Skeletal muscle tissue (tissue), 4 donors: ENCODE data around the gene NFYA. TPM values are rescaled to one million over a fixed set of nuclear protein-coding genes. Genes with fewer than 3 reads are reported as not detected.

Experiments used
- H3K27ac ChIP-seq: one replicate; pipeline ENCODE4 v1.7.0; 2013; ENCODE audit warnings: mild to moderate bottlenecking, low read depth, low read length, inconsistent platforms
- H3K27me3 ChIP-seq, 3 donors: one replicate each; pipeline ENCODE4 v1.7.0; 2013; ENCODE audit warnings: low read length in 3 of 3; ENCODE audit not compliant: control insufficient read depth in 3 of 3, insufficient read depth in 3 of 3
- H3K36me3 ChIP-seq, 3 donors: one replicate each; pipeline ENCODE4 v1.7.0; 2013; ENCODE audit warnings: low read length in 3 of 3; ENCODE audit not compliant: control insufficient read depth in 3 of 3, insufficient read depth in 3 of 3
- H3K4me1 ChIP-seq, 3 donors: one replicate each; pipeline ENCODE4 v1.7.0; 2013; ENCODE audit warnings: low read length in 3 of 3, mild to moderate bottlenecking in 3 of 3; ENCODE audit not compliant: control insufficient read depth in 3 of 3, insufficient read depth in 3 of 3
- H3K4me3 ChIP-seq, 3 donors: one replicate each; pipeline ENCODE4 v1.7.0; 2013; ENCODE audit warnings: low read length in 3 of 3
- H3K9ac ChIP-seq, 3 donors: one replicate each; pipeline ENCODE4 v1.7.0; 2013; ENCODE audit warnings: low read length in 3 of 3, mild to moderate bottlenecking in 3 of 3, moderate library complexity in 2 of 3, low read depth in 1 of 3
- H3K9me3 ChIP-seq, 3 donors: one replicate each; pipeline ENCODE4 v1.7.0; 2013; ENCODE audit warnings: low read length in 3 of 3; ENCODE audit not compliant: control insufficient read depth in 3 of 3
- total RNA-seq: library from RNA; depleted of rRNA; stranded (reverse); fragments of >200 nt; gene quantifications from one replicate; pipeline ENCODE4 v1.2.3, GENCODE V29; 2014
- donor health status: Osteomylitis.

The NFYA gene
- 17.2 TPM for total RNA-seq

DNA sequence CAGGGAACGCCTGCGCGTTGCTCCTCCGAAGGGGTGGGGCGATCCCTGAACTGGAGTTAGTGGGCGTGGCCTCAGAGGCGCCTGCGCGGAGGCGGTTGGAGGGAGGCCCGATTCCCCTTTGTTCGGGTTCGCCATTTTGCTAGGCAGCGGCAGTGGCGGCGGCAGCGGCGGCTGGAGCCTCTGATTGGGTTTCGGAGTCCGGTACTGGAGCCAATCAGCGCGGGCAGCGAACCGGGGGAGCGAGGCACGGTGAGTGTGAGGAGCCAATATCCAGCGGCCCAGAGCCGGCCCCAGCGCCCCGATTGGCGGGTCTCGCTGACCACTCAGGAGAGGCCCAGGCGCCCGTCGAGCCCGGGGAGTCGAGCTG lies at the start of gene NFYA:
NFYA (plus strand) TSS at position 139 of the 367 bp plus-strand sequence. CDS start 6,116 bp downstream, outside the sequence.
- Histone ChIP-seq H3K9ac (peak within 1 kb of the TSS; percentile 98 to 99 (median 99)), H3K4me1 (peaks cover 17 to 20% (median 17%) of the 10 kb centered on the region in 3 donors), H3K4me3 (peak within 1 kb of the TSS; percentile 86 to 91 (median 89)), H3K36me3 (peaks cover 0 to 9% (median 6%) of the 10 kb centered on the region in 3 donors), H3K9me3 (no peaks in the 10 kb centered on the region), H3K27ac (peak within 1 kb of the TSS; percentile 97), H3K27me3 (no peaks in the 10 kb centered on the region)

DNA sequence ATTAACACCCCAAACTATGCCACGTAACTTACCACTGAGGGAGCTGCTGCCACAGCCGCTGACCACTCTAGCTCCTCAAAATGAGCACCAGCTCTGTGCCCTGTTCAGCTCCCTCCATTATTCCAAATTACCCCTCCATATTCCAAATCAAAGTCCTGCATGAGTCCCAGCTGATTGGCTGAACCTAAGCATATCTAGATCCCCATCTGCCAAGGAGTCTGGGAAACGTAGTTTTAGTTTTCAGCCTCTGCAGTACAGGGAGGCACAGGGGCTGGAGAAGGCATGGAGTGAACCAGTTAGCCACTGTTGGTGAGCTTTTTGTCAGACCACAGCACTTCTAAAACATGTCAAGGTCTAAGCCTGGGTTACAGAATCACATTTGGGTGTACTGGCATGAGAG lies 49.7 kb upstream of the NFYA start:
- no peak overlapping the region for H3K4me3 ChIP-seq
- no peak overlapping the region for H3K27ac ChIP-seq
- H3K27me3 ChIP-seq: no peaks in the 10 kb centered on the region
- peaks cover 9 to 13% (median 11%) of the 10 kb centered on the region in 3 donors for H3K4me1 ChIP-seq
- H3K9me3 ChIP-seq: no peaks in the 10 kb centered on the region
- H3K36me3 ChIP-seq: peaks cover 0 to 4% (median 0%) of the 10 kb centered on the region in 3 donors
- H3K9ac ChIP-seq: no peak overlapping the region

DNA sequence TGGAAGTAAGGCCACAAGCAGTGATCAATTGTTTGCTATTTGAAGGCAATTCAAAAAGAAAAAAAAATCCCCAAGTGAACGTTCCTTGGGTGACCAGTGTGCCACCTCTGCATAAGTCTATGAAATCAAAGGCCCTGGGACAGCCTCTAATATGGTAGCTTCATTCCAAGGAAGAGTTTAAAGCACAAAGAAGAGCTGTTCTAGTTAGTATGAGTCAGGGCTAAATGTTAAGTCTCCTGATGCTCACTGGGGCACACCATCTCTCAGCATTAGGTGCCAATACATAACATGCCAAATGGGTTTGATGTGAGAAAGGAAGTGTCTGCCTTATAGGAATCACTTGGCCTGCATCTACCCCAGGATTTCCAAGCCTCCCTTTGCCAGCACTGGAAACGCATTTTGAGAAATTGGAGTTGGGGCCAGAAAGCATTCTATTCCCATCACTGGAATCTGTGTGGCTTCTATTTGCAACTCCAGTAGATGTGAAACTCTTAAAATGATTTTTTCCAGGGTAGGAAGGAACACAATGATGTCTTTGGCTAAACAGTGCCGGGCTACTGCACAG lies 46.7 kb upstream of the NFYA start:
- H3K27ac ChIP-seq: no peak overlapping the region
- H3K27me3 ChIP-seq: no peaks in the 10 kb centered on the region
- H3K4me3 ChIP-seq: no peak overlapping the region

DNA sequence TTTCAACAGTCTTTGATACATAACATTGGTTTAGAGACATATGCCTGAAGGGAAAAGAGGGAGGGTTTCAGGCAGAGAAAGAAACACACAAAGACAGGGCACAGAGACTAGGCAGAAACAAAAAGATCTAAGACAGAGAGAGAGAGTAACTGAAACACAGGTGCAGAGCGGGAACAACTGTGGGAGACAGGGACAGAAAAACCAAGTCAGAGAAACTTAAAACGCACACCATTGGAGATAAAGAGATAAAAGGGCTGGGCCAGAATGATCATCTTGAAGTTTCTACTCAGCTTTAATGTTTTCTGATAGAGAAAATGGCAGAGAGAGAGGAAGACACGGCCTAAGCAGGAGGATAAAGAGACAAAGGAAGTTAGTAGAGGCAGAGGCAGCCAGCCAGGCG lies 45.5 kb upstream of the NFYA start:
- H3K27ac ChIP-seq: peak overlapping the region; percentile 43
- no peaks in the 10 kb centered on the region for H3K27me3 ChIP-seq
- peak overlapping the region; percentile 73 to 86 (median 80) for H3K4me3 ChIP-seq
- H3K9ac ChIP-seq: peak overlapping the region; percentile 81 to 93 (median 84)
- no peaks in the 10 kb centered on the region for H3K9me3 ChIP-seq
- H3K4me1 ChIP-seq: peaks cover 16 to 19% (median 18%) of the 10 kb centered on the region in 3 donors
- H3K36me3 ChIP-seq: peaks cover 0 to 4% (median 0%) of the 10 kb centered on the region in 3 donors

More for the DNA sequence above, 46.7 kb upstream of the NFYA start:
- H3K36me3 ChIP-seq: peaks cover 0 to 4% (median 0%) of the 10 kb centered on the region in 3 donors
- H3K9ac ChIP-seq: no peak overlapping the region
- peaks cover 16 to 22% (median 19%) of the 10 kb centered on the region in 3 donors for H3K4me1 ChIP-seq
- no peaks in the 10 kb centered on the region for H3K9me3 ChIP-seq

- H3K27me3 ChIP-seq: no peaks in the 10 kb centered on the region
- peak overlapping the region; percentile 43 for H3K27ac ChIP-seq
These were observed 44.8 kb upstream of the NFYA start for GRCh38 chr6:41027799-41028560.

GRCh38 chr6:41028561-41029412 lies 44.0 kb upstream of the NFYA start:
- H3K9ac ChIP-seq: peak overlapping the region; percentile 78 to 93 (median 81)
- H3K36me3 ChIP-seq: peaks cover 0 to 4% (median 0%) of the 10 kb centered on the region in 3 donors
- H3K27me3 ChIP-seq: no peaks in the 10 kb centered on the region
- H3K4me3 ChIP-seq: peak overlapping the region; percentile 73 to 86 (median 80)
- peaks cover 16 to 19% (median 18%) of the 10 kb centered on the region in 3 donors for H3K4me1 ChIP-seq
- H3K9me3 ChIP-seq: no peaks in the 10 kb centered on the region
- H3K27ac ChIP-seq: peak overlapping the region; percentile 43

More at GRCh38 chr6:41027799-41028560, 44.8 kb upstream of the NFYA start:
- peaks cover 16 to 19% (median 18%) of the 10 kb centered on the region in 3 donors for H3K4me1 ChIP-seq
- peak overlapping the region; percentile 73 to 86 (median 80) for H3K4me3 ChIP-seq
- H3K9ac ChIP-seq: peak overlapping the region; percentile 81 to 93 (median 84)
- H3K9me3 ChIP-seq: no peaks in the 10 kb centered on the region
- peaks cover 0 to 4% (median 0%) of the 10 kb centered on the region in 3 donors for H3K36me3 ChIP-seq

- no peaks in the 10 kb centered on the region for H3K9me3 ChIP-seq
- H3K27me3 ChIP-seq: no peaks in the 10 kb centered on the region
- no peaks in the 10 kb centered on the region for H3K36me3 ChIP-seq
- H3K9ac ChIP-seq: no peak overlapping the region
- no peak overlapping the region for H3K27ac ChIP-seq
- H3K4me3 ChIP-seq: no peak overlapping the region
- H3K4me1 ChIP-seq: peaks cover 7 to 11% (median 9%) of the 10 kb centered on the region in 3 donors
These were observed 39.9 kb upstream of the NFYA start for GRCh38 chr6:41032830-41033229.

GRCh38 chr6:41033776-41034175 lies 39.0 kb upstream of the NFYA start:
- Histone ChIP-seq H3K36me3 (no peaks in the 10 kb centered on the region), H3K9me3 (no peaks in the 10 kb centered on the region), H3K9ac (no peak overlapping the region), H3K27ac (no peak overlapping the region), H3K27me3 (no peaks in the 10 kb centered on the region), H3K4me3 (no peak overlapping the region), H3K4me1 (peaks cover 2 to 3% (median 3%) of the 10 kb centered on the region in 3 donors)

- no peaks in the 10 kb centered on the region for H3K27me3 ChIP-seq
- no peak overlapping the region for H3K9ac ChIP-seq
- peaks cover 0 to 21% (median 6%) of the 10 kb centered on the region in 3 donors for H3K4me1 ChIP-seq
These were observed 36.6 kb upstream of the NFYA start for GRCh38 chr6:41036186-41036585.

More at GRCh38 chr6:41036186-41036585, 36.6 kb upstream of the NFYA start:
- H3K9me3 ChIP-seq: no peaks in the 10 kb centered on the region
- H3K27ac ChIP-seq: no peak overlapping the region
- H3K36me3 ChIP-seq: no peaks in the 10 kb centered on the region
- no peak overlapping the region for H3K4me3 ChIP-seq
